ENCODE measurements around the gene OR2F1. TPM values are rescaled to one million over a fixed set of nuclear protein-coding genes. Genes with fewer than 3 reads are reported as not detected.
"Not testable (repeated sequence)": the region's sequence is repeated elsewhere in the genome, so short reads cannot be mapped to it uniquely, and the experiment has no call there.

OR2F1 gene
- total and polyA plus RNA-seq, 12 donors: not detected

- DNase-seq (no peak), ATAC-seq (no peak)
- no peaks in the 10 kb centered on the region for H3K36me3 ChIP-seq
- H3K9me3 ChIP-seq: peaks cover 0 to 18% (median 0%) of the 10 kb centered on the region in 11 donors
- WGBS, 2 donors: 28 to 70% methylated on average over 1 of the region's 1 CpG
- no peak overlapping the region for H3K27ac ChIP-seq
- intact Hi-C loops (cut with DNase I): loop anchor here in 1 of 10 donors (10.0 kb wide), 1 partner anchor 51 kb away; the partner anchor contains the start of gene OR2F1
- H3K4me3 ChIP-seq: no peak overlapping the region
- H3K4me1 ChIP-seq: no peaks in the 10 kb centered on the region
- TF ChIP-seq CTCF (IDR thresholded peaks at IDR 0.05): no peak
- H3K27me3 ChIP-seq: no peaks in the 10 kb centered on the region
Measured at GRCh38 chr7:144006029-144006691, 51.5 kb downstream of the OR2F1 start.

- H3K4me1 ChIP-seq: no peaks in the 10 kb centered on the region
- ATAC-seq: no peak
Measured at GRCh38 chr7:144006692-144007042, 52.0 kb downstream of the OR2F1 start.

GRCh38 chr7:144009361-144009760 is 54.7 kb downstream of the OR2F1 start:
- Histone ChIP-seq H3K27ac (no peak overlapping the region), H3K27me3 (no peaks in the 10 kb centered on the region)
- WGBS, 2 donors: 80 to 85% methylated on average over 2 of the region's 2 CpGs

More at GRCh38 chr7:144006692-144007042, 52.0 kb downstream of the OR2F1 start:
- no peaks in the 10 kb centered on the region for H3K27me3 ChIP-seq
- no peak for DNase-seq
- H3K27ac ChIP-seq: no peak overlapping the region
- H3K4me3 ChIP-seq: no peak overlapping the region
- 96 to 100% methylated on average over 1 of the region's 1 CpG for WGBS, 2 donors
- no peaks in the 10 kb centered on the region for H3K36me3 ChIP-seq
- H3K9me3 ChIP-seq: peaks cover 0 to 18% (median 0%) of the 10 kb centered on the region in 11 donors
- intact Hi-C loops (cut with DNase I): loop anchor here in 1 of 10 donors (10.0 kb wide), 1 partner anchor 52 kb away; the partner anchor contains the start of gene OR2F1
- no peak for TF ChIP-seq CTCF (IDR thresholded peaks at IDR 0.05)

GRCh38 chr7:144010061-144010460 is 55.4 kb downstream of the OR2F1 start:
- H3K27me3 ChIP-seq; H3K27ac ChIP-seq; H3K4me3 ChIP-seq; intact Hi-C loops (cut with DNase I); H3K4me1 ChIP-seq; H3K36me3 ChIP-seq; ATAC-seq; DNase-seq: not testable (repeated sequence)
- peaks cover 0 to 18% (median 0%) of the 10 kb centered on the region in 11 donors for H3K9me3 ChIP-seq

More at GRCh38 chr7:144009361-144009760, 54.7 kb downstream of the OR2F1 start:
- intact Hi-C loops (cut with DNase I): loop anchor here in 1 of 10 donors (10.0 kb wide), 1 partner anchor 55 kb away; the partner anchor contains the start of gene OR2F1
- no peaks in the 10 kb centered on the region for H3K36me3 ChIP-seq
- no peaks in the 10 kb centered on the region for H3K4me1 ChIP-seq
- no peak overlapping the region for H3K4me3 ChIP-seq
- ATAC-seq (no peak), DNase-seq (no peak)
- TF ChIP-seq CTCF (IDR thresholded peaks at IDR 0.05): no peak
- peaks cover 0 to 18% (median 0%) of the 10 kb centered on the region in 11 donors for H3K9me3 ChIP-seq

GRCh38 chr7:144010821-144011220 is 56.2 kb downstream of the OR2F1 start:
- ATAC-seq; H3K27me3 ChIP-seq; H3K36me3 ChIP-seq; DNase-seq; H3K4me3 ChIP-seq; H3K27ac ChIP-seq; H3K4me1 ChIP-seq; intact Hi-C loops (cut with DNase I): not testable (repeated sequence)
- WGBS, 2 donors: 77 to 80% methylated on average over 1 of the region's 1 CpG
- peaks cover 0 to 18% (median 0%) of the 10 kb centered on the region in 11 donors for H3K9me3 ChIP-seq
